Lower leg skin (tissue), 3 donors: ENCODE results near the gene ARHGAP15.

ENCODE experiments used
- CTCF ChIP-seq, 3 donors: fragments of 450-650 bp; IDR thresholded peaks; one replicate each; pipeline ENCODE4 v1.5.1; 2016; ENCODE audit warnings: antibody characterized with exemption in 3 of 3, mild to moderate bottlenecking in 3 of 3, moderate library complexity in 2 of 3
- POLR2A ChIP-seq, 2 donors: fragments of 450-650 bp; IDR thresholded peaks; one replicate each; pipeline ENCODE4 v1.6.1; 2016 to 2017; ENCODE audit warnings: antibody characterized with exemption in 2 of 2, mild to moderate bottlenecking in 1 of 2, moderate library complexity in 1 of 2

- TF ChIP-seq CTCF (IDR thresholded peaks at IDR 0.05), result no peak
- no peak for TF ChIP-seq POLR2A (IDR thresholded peaks at IDR 0.05)
These were observed 63.5 kb downstream of the ARHGAP15 start for GRCh38 chr2:143192716-143193115.
